SU-DHL-6 (cell line): ENCODE measurements around the gene EGR1.

Experiments used
- H2AFZ ChIP-seq: fragments of 200-600 bp; sonication (generic); 2 replicates; pipeline ENCODE4 v1.6.1; 2014; ENCODE audit warnings: low read depth, mild to moderate bottlenecking, moderate library complexity, mixed read lengths, antibody characterized with exemption, low read length; ENCODE audit not compliant: severe bottlenecking
- H3F3A ChIP-seq: fragments of 200-600 bp; shearing (Covaris generic); 2 replicates; pipeline ENCODE4 v1.6.0; 2016; ENCODE audit warnings: antibody characterized with exemption, mild to moderate bottlenecking; ENCODE audit not compliant: insufficient read depth
- H3K27ac ChIP-seq: fragments of 200-600 bp; sonication (generic); 2 replicates; pipeline ENCODE4 v1.5.1; 2016; ENCODE audit warnings: low read depth, mild to moderate bottlenecking, low read length, moderate library complexity, mixed read lengths
- H3K27me3 ChIP-seq: fragments of 200-600 bp; sonication (generic), shearing (Covaris generic); 2 replicates; pipeline ENCODE4 v1.6.0; 2014; ENCODE audit warnings: mild to moderate bottlenecking, low read length
- H3K36me3 ChIP-seq: fragments of 200-600 bp; sonication (generic); 2 replicates; pipeline ENCODE4 v1.6.1; 2014; ENCODE audit warnings: mild to moderate bottlenecking, low read length, mixed read lengths
- H3K4me2 ChIP-seq: fragments of 300-600, 200-600 bp; shearing (Covaris generic), sonication (generic); 2 replicates; pipeline ENCODE4 v1.6.0; 2014; ENCODE audit warnings: low read length, low read depth, mild to moderate bottlenecking; ENCODE audit not compliant: poor library complexity, severe bottlenecking
- H3K4me3 ChIP-seq: fragments of 200-600 bp; sonication (generic); 2 replicates; pipeline ENCODE4 v1.5.1; 2014; ENCODE audit warnings: antibody characterized with exemption, low read length, mild to moderate bottlenecking, mixed read lengths; ENCODE audit not compliant: insufficient read depth, poor library complexity, severe bottlenecking
- H3K79me2 ChIP-seq: fragments of 200-600 bp; sonication (generic); 2 replicates; pipeline ENCODE4 v1.6.1; 2014; ENCODE audit warnings: mild to moderate bottlenecking, low read length, moderate library complexity; ENCODE audit not compliant: insufficient read depth
- H3K9ac ChIP-seq: fragments of 200-600 bp; sonication (generic); 2 replicates; pipeline ENCODE4 v1.7.0; 2014; ENCODE audit warnings: mild to moderate bottlenecking, low read length
- H3K9me2 ChIP-seq: fragments of 200-600 bp; sonication (generic); replicated peaks from 2 replicates; pipeline ENCODE4 v1.6.1; 2014; ENCODE audit warnings: low read length; ENCODE audit not compliant: insufficient read depth
- H3K9me3 ChIP-seq: fragments of 200-600 bp; sonication (generic); 2 replicates; pipeline ENCODE4 v1.6.1; 2014; ENCODE audit warnings: low read length, mixed read lengths; ENCODE audit not compliant: insufficient read depth
- H4K20me1 ChIP-seq: fragments of 200-600 bp; sonication (generic); 2 replicates; pipeline ENCODE4 v1.6.1; 2014; ENCODE audit warnings: low read depth, mild to moderate bottlenecking, antibody characterized with exemption, low read length, moderate library complexity, mixed read lengths
- CTCF ChIP-seq: fragments of 200-600 bp; sonication (generic); IDR thresholded peaks from one replicate; pipeline ENCODE4 v1.5.1; 2017; ENCODE audit warnings: antibody characterized with exemption, mild to moderate bottlenecking, low read length, moderate library complexity; ENCODE audit not compliant: insufficient read depth, poor library complexity, severe bottlenecking
- EZH2phosphoT487 ChIP-seq: fragments of 200-600 bp; sonication (generic), shearing (Covaris generic); conservative IDR thresholded peaks from 2 replicates; pipeline ENCODE4 v1.6.1; 2018; ENCODE audit warnings: mild to moderate bottlenecking, antibody characterized with exemption, low read length, moderate library complexity, mixed read lengths

Gene EGR1

GRCh38 chr5:138466125-138466899 lies 1.0 kb downstream of the EGR1 start:
- no peaks in the 10 kb centered on the region; the same call in 1 of the 2 replicates for H3K36me3 ChIP-seq
- H4K20me1 ChIP-seq = peaks cover 6% of the 10 kb centered on the region; the same call in 1 of the 2 replicates
- H3K27me3 ChIP-seq = no peaks in the 10 kb centered on the region
- peak overlapping the region; percentile 75 for H3K4me3 ChIP-seq
- peaks cover 13% of the 10 kb centered on the region for H3F3A ChIP-seq
- H3K9me3 ChIP-seq = no peaks in the 10 kb centered on the region
- peak overlapping the region; percentile 94 for H3K9ac ChIP-seq
- no peak overlapping the region for H2AFZ ChIP-seq
- H3K79me2 ChIP-seq = no peaks in the 10 kb centered on the region
- no peaks in the 10 kb centered on the region for H3K9me2 ChIP-seq
- no peak overlapping the region for H3K27ac ChIP-seq
- peak overlapping the region; percentile 92 for H3K4me2 ChIP-seq
- TF ChIP-seq EZH2phosphoT487 (no peak), CTCF (no peak)

GRCh38 chr5:138466900-138467710 lies 1.8 kb downstream of the EGR1 start:
- Histone ChIP-seq H3K79me2 (no peaks in the 10 kb centered on the region), H3K27me3 (no peaks in the 10 kb centered on the region), H3K4me3 (peak overlapping the region; percentile 75), H2AFZ (no peak overlapping the region), H3K9me2 (no peaks in the 10 kb centered on the region), H3K27ac (no peak overlapping the region), H3K36me3 (no peaks in the 10 kb centered on the region; the same call in 1 of the 2 replicates), H4K20me1 (peaks cover 6% of the 10 kb centered on the region; the same call in 1 of the 2 replicates), H3F3A (peaks cover 13% of the 10 kb centered on the region), H3K9ac (peak overlapping the region; percentile 94), H3K4me2 (peak overlapping the region; percentile 92), H3K9me3 (no peaks in the 10 kb centered on the region)
- no peak for TF ChIP-seq CTCF
- TF ChIP-seq EZH2phosphoT487 = no peak

GRCh38 chr5:138467711-138468132 lies 2.4 kb downstream of the EGR1 start:
- no peak overlapping the region for H3K4me2 ChIP-seq

More at GRCh38 chr5:138467711-138468132, 2.4 kb downstream of the EGR1 start:
- Histone ChIP-seq H4K20me1 (peaks cover 6% of the 10 kb centered on the region; the same call in 1 of the 2 replicates), H3K27me3 (no peaks in the 10 kb centered on the region), H3K27ac (no peak overlapping the region), H3K36me3 (no peaks in the 10 kb centered on the region; the same call in 1 of the 2 replicates), H3K9ac (no peak overlapping the region), H3K79me2 (no peaks in the 10 kb centered on the region), H3K9me3 (no peaks in the 10 kb centered on the region), H2AFZ (no peak overlapping the region), H3K9me2 (no peaks in the 10 kb centered on the region), H3K4me3 (no peak overlapping the region), H3F3A (peaks cover 13% of the 10 kb centered on the region)
- TF ChIP-seq EZH2phosphoT487 (no peak), CTCF (no peak)
